Thyroid gland (tissue), 4 donors: ENCODE results near the gene AMOT.

Experiments
- CTCF ChIP-seq, 6 experiments: fragments of 200-600 bp in 3 of 6; fragments of 450-650 bp in 3 of 6; sonication (generic) in 3 of 6; IDR thresholded peaks; one replicate each; pipeline ENCODE4 v1.5.1; 2016 to 2019; ENCODE audit warnings: antibody characterized with exemption in 6 of 6, mild to moderate bottlenecking in 2 of 6, inconsistent platforms in 1 of 6, moderate library complexity in 1 of 6
- POLR2A ChIP-seq, 2 donors: fragments of 450-650 bp; IDR thresholded peaks; one replicate each; pipeline ENCODE4 v1.6.1; 2017; ENCODE audit warnings: antibody characterized with exemption in 2 of 2, mild to moderate bottlenecking in 2 of 2, moderate library complexity in 1 of 2

GRCh38 chrX:112753116-112753515, 87.5 kb downstream of the AMOT start:
- TF ChIP-seq CTCF (IDR thresholded peaks at IDR 0.05), result no peak
- no peak for TF ChIP-seq POLR2A (IDR thresholded peaks at IDR 0.05)
